ENCODE data around the gene OXLD1. TPM values are rescaled to one million over a fixed set of nuclear protein-coding genes. Genes with fewer than 3 reads are reported as not detected.

OXLD1 gene
- total RNA-seq, 1 donor from 2014 or later: 10.4 TPM

DNA sequence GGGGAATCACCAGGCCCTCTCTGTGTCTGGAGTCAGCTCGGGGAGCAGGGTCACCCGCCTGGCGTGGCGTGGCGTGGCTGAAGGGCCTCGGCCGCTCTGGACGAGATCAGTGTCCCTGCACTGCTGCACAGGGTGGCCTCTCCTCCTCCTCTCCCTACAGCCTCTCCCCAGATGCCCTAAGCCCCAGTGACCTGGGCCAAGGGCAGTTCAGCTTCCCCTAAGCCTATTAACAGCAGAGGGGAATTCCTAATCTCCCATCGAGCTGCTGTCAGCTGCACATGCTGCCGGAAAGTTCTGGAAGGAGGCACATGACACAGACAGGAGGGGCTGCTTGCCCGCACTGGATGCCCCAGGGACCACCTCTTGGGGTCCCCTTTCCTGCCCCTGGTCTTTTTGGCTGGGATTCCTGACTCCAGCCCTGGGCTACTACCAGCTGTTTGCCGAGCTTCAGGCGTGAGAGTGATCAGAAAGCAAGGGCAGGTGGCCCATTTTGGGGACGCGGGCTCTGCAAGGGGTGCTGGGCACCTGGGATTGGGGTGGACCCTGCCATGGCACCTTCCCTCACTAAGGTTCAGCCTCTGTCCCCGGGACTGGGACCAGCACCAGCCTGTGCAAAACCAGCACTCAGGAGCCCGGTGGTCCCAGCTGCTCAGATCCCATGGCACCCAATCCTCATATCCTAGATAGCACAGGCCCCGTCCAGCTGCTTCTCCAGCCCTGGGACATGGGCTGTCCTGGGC, 10.9 kb downstream of the OXLD1 start:
- no peak overlapping the region for H3K4me3 ChIP-seq (ENCODE audit: low read length in 3 of 3)
- H3K9me3 ChIP-seq (ENCODE audit: control insufficient read depth in 3 of 3, low read length in 3 of 3): no peaks in the 10 kb centered on the region
- no peak overlapping the region for H3K27ac ChIP-seq (ENCODE audit: low read depth, low read length)
- peaks cover 0 to 5% (median 3%) of the 10 kb centered on the region in 3 donors for H3K4me1 ChIP-seq (ENCODE audit: control insufficient read depth in 3 of 3, insufficient read depth in 3 of 3, low read length in 3 of 3)
- no peaks in the 10 kb centered on the region for H3K36me3 ChIP-seq (ENCODE audit: control insufficient read depth in 3 of 3, insufficient read depth in 3 of 3, low read length in 3 of 3)
- peaks cover 8 to 17% (median 11%) of the 10 kb centered on the region in 3 donors for H3K27me3 ChIP-seq (ENCODE audit: control insufficient read depth in 3 of 3, insufficient read depth in 3 of 3, low read length in 3 of 3)
- no peak overlapping the region for H3K9ac ChIP-seq (ENCODE audit: low read depth in 1 of 3, low read length in 3 of 3)

DNA sequence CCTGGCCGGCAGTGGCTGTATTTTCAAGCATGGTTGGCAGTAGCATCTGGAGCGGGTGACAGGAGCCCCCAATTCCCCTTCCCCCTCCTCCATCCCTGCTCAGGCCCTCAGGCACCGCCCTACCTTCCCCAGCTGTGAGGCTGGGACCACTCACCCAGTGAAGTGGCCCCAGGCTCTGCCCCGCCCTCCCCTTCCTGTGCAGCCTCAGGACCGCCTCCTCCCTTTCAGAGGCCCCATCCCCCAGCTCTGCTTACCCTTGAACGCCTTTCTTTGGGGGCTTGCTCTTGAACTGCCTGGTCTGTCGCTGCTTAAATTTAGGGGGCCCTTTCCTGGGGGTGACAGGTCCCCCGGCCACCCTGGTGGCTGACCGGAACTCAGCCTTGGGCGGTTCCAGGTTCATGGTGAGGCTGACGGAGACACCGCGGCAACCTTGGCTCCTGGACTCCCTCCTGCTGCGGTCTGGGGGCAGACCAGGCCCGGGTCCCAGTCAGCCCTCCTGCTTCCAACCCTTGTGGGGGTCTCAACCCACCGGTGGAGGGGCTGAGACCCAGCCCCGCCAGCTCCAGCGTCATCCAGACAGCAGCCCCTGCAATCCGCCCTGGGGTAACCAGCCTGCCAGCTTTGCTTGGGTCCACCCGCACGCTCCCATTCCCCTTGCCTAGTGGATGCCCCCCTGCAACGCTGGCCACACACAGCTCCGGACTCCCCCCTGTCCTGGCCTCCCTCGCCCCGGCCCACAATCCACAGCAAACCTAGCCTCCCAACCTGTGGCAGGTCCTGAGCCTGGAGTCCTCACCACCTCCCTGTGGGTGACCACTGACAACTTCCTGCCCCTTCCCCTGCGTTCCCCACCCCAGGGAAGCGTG, 13.3 kb downstream of the OXLD1 start:
- Histone ChIP-seq H3K4me1 (ENCODE audit: control insufficient read depth in 3 of 3, insufficient read depth in 3 of 3, low read length in 3 of 3) (peaks cover 0 to 5% (median 3%) of the 10 kb centered on the region in 3 donors), H3K9ac (ENCODE audit: low read depth in 1 of 3, low read length in 3 of 3) (no peak overlapping the region), H3K4me3 (ENCODE audit: low read length in 3 of 3) (no peak overlapping the region), H3K9me3 (ENCODE audit: control insufficient read depth in 3 of 3, low read length in 3 of 3) (peaks cover 0 to 4% (median 0%) of the 10 kb centered on the region in 3 donors), H3K27ac (ENCODE audit: low read depth, low read length) (no peak overlapping the region), H3K27me3 (ENCODE audit: control insufficient read depth in 3 of 3, insufficient read depth in 3 of 3, low read length in 3 of 3) (peaks cover 20 to 33% (median 26%) of the 10 kb centered on the region in 3 donors), H3K36me3 (ENCODE audit: control insufficient read depth in 3 of 3, insufficient read depth in 3 of 3, low read length in 3 of 3) (no peaks in the 10 kb centered on the region)

DNA sequence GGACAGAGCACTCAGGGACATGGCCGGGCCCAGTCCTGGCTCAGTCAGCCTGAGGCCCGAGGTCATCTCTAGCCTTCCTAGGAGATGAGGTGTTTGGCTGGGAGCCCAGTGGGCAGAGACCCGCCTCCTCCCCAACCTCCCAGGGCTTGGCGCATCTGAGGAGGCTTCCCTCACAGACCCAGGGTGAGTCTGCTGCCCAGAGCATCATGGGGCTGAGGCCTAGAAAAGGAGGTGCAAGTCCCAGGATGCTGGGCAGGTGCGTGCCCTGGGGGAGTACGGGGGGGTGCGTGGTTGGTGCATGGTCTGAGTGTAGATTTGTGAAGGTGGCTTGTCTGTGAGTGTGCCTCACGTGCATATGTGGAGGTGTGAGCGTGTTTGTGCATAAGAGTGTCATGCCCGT, 14.7 kb downstream of the OXLD1 start:
- H3K27ac ChIP-seq (ENCODE audit: low read depth, low read length): no peak overlapping the region
- no peaks in the 10 kb centered on the region for H3K36me3 ChIP-seq (ENCODE audit: control insufficient read depth in 3 of 3, insufficient read depth in 3 of 3, low read length in 3 of 3)
- no peak overlapping the region for H3K4me3 ChIP-seq (ENCODE audit: low read length in 3 of 3)
- H3K9ac ChIP-seq (ENCODE audit: low read depth in 1 of 3, low read length in 3 of 3): no peak overlapping the region
- peaks cover 32 to 46% (median 39%) of the 10 kb centered on the region in 3 donors for H3K27me3 ChIP-seq (ENCODE audit: control insufficient read depth in 3 of 3, insufficient read depth in 3 of 3, low read length in 3 of 3)
- H3K9me3 ChIP-seq (ENCODE audit: control insufficient read depth in 3 of 3, low read length in 3 of 3): peaks cover 0 to 4% (median 0%) of the 10 kb centered on the region in 3 donors
- H3K4me1 ChIP-seq (ENCODE audit: control insufficient read depth in 3 of 3, insufficient read depth in 3 of 3, low read length in 3 of 3): peaks cover 0 to 5% (median 3%) of the 10 kb centered on the region in 3 donors

DNA sequence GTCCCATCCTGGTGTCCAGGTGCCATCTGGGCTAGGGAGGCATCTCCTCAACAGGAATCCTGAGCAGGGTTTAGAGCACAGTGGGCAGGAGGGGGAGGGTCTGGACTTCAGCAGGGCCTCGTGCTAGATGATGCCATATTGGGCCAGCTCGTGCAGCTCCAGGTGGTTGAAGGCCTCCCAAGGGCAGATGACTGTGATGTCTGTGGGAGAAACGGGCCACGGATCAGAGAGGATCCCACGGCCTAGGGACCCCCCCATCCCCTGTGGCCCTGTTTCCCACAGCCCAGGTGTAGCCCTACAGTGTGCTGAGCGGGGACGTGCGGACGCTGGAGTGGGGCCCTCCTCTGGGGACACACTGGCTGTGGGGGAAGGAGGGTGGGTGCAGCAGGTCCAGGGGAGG, 15.5 kb downstream of the OXLD1 start:
- no peak overlapping the region for H3K9ac ChIP-seq (ENCODE audit: low read depth in 1 of 3, low read length in 3 of 3)
- peaks cover 0 to 4% (median 0%) of the 10 kb centered on the region in 3 donors for H3K9me3 ChIP-seq (ENCODE audit: control insufficient read depth in 3 of 3, low read length in 3 of 3)
- H3K27me3 ChIP-seq (ENCODE audit: control insufficient read depth in 3 of 3, insufficient read depth in 3 of 3, low read length in 3 of 3): peaks cover 34 to 46% (median 39%) of the 10 kb centered on the region in 3 donors
- no peak overlapping the region for H3K27ac ChIP-seq (ENCODE audit: low read depth, low read length)
- H3K4me1 ChIP-seq (ENCODE audit: control insufficient read depth in 3 of 3, insufficient read depth in 3 of 3, low read length in 3 of 3): peaks cover 0 to 4% (median under 1%) of the 10 kb centered on the region in 3 donors
- no peaks in the 10 kb centered on the region for H3K36me3 ChIP-seq (ENCODE audit: control insufficient read depth in 3 of 3, insufficient read depth in 3 of 3, low read length in 3 of 3)
- no peak overlapping the region for H3K4me3 ChIP-seq (ENCODE audit: low read length in 3 of 3)

DNA sequence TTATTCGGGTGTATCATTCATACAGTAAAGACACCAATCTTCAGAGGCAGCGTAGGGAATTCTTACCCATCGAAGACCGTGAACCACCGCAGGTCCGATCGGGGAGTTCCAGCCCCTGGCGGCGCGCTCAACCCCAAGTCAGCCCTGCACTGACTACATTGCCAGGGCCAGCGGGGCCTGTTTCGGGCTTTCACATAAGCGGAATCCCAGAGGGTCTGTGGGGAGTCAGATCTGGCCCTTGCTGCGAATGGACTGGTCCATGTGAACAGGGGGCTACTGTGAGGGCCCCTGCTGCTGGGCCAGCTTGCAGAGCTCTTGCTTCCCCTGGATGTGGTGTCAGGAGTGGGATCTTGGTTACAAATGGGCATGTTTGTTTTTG, 17.7 kb downstream of the OXLD1 start:
- H3K27ac ChIP-seq (ENCODE audit: low read depth, low read length): no peak overlapping the region
- no peak overlapping the region for H3K4me3 ChIP-seq (ENCODE audit: low read length in 3 of 3)
- H3K9me3 ChIP-seq (ENCODE audit: control insufficient read depth in 3 of 3, low read length in 3 of 3): peaks cover 0 to 4% (median 0%) of the 10 kb centered on the region in 3 donors
- H3K9ac ChIP-seq (ENCODE audit: low read depth in 1 of 3, low read length in 3 of 3): no peak overlapping the region
- no peaks in the 10 kb centered on the region for H3K36me3 ChIP-seq (ENCODE audit: control insufficient read depth in 3 of 3, insufficient read depth in 3 of 3, low read length in 3 of 3)
- H3K27me3 ChIP-seq (ENCODE audit: control insufficient read depth in 3 of 3, insufficient read depth in 3 of 3, low read length in 3 of 3): peaks cover 31 to 43% (median 39%) of the 10 kb centered on the region in 3 donors
- no peaks in the 10 kb centered on the region for H3K4me1 ChIP-seq (ENCODE audit: control insufficient read depth in 3 of 3, insufficient read depth in 3 of 3, low read length in 3 of 3)

DNA sequence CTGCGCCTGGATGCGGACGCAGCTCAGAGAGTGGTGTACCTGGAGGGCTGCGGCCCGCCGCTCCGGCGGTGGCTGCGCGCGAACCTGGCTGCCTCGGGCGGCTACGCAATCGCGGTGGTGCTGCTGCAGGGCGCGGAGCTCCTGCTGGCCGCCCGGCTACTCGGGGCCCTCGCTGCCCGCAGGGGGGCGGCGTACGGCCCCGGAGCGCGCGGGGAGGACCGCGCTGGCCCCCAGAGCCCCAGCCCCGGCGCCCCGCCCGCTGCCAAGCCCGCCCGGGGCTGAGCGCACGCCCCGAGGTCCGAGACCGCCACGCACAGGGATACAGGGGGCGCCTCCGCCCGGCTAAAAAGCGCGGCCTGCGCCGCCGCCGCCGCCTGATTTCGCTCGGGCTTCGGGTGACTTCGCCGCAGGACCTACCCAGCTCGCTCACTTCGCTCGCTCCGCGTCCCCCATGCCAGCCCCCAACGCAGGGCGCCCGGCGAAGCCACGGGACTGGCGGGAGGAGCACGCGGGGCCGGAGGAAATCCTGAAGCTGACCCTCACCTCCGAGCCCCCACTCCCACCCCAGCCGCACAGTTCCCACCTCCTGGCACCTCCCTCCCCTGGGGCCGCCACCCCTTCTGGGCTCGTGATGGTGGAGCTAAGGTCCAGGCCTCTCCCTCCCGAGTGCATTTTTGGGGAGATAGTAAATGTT, 18.2 kb downstream of the OXLD1 start:
- no peak overlapping the region for H3K4me3 ChIP-seq (ENCODE audit: low read length in 3 of 3)
- no peak overlapping the region for H3K27ac ChIP-seq (ENCODE audit: low read depth, low read length)

DNA sequence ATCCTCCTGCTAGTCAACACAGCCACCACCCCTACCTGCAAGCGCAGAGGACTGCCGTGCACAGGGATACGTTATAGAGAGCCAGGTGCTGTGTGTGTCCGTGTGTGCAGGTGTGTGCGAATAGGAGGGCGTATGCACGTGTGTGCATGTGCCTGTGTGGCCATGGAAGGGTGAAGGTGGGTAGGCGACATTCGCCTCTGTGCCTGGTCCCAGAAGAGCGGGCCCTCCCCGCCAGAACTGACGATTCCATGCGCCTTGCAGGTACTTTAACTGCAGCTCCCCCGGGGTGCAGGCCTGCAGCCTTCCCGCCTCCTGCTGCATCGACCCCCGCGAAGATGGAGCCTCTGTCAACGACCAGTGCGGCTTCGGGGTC, 18.8 kb downstream of the OXLD1 start:
- Histone ChIP-seq H3K4me1 (ENCODE audit: control insufficient read depth in 3 of 3, insufficient read depth in 3 of 3, low read length in 3 of 3) (no peaks in the 10 kb centered on the region), H3K9ac (ENCODE audit: low read depth in 1 of 3, low read length in 3 of 3) (no peak overlapping the region), H3K27ac (ENCODE audit: low read depth, low read length) (no peak overlapping the region), H3K9me3 (ENCODE audit: control insufficient read depth in 3 of 3, low read length in 3 of 3) (peaks cover 0 to 4% (median 0%) of the 10 kb centered on the region in 3 donors), H3K27me3 (ENCODE audit: control insufficient read depth in 3 of 3, insufficient read depth in 3 of 3, low read length in 3 of 3) (peaks cover 31 to 39% (median 36%) of the 10 kb centered on the region in 3 donors), H3K36me3 (ENCODE audit: control insufficient read depth in 3 of 3, insufficient read depth in 3 of 3, low read length in 3 of 3) (no peaks in the 10 kb centered on the region), H3K4me3 (ENCODE audit: low read length in 3 of 3) (no peak overlapping the region)

More for the DNA sequence above, 18.2 kb downstream of the OXLD1 start:
- peaks cover 31 to 39% (median 38%) of the 10 kb centered on the region in 3 donors for H3K27me3 ChIP-seq (ENCODE audit: control insufficient read depth in 3 of 3, insufficient read depth in 3 of 3, low read length in 3 of 3)
- H3K4me1 ChIP-seq (ENCODE audit: control insufficient read depth in 3 of 3, insufficient read depth in 3 of 3, low read length in 3 of 3): no peaks in the 10 kb centered on the region
- no peaks in the 10 kb centered on the region for H3K36me3 ChIP-seq (ENCODE audit: control insufficient read depth in 3 of 3, insufficient read depth in 3 of 3, low read length in 3 of 3)
- H3K9ac ChIP-seq (ENCODE audit: low read depth in 1 of 3, low read length in 3 of 3): no peak overlapping the region
- peaks cover 0 to 4% (median 0%) of the 10 kb centered on the region in 3 donors for H3K9me3 ChIP-seq (ENCODE audit: control insufficient read depth in 3 of 3, low read length in 3 of 3)

DNA sequence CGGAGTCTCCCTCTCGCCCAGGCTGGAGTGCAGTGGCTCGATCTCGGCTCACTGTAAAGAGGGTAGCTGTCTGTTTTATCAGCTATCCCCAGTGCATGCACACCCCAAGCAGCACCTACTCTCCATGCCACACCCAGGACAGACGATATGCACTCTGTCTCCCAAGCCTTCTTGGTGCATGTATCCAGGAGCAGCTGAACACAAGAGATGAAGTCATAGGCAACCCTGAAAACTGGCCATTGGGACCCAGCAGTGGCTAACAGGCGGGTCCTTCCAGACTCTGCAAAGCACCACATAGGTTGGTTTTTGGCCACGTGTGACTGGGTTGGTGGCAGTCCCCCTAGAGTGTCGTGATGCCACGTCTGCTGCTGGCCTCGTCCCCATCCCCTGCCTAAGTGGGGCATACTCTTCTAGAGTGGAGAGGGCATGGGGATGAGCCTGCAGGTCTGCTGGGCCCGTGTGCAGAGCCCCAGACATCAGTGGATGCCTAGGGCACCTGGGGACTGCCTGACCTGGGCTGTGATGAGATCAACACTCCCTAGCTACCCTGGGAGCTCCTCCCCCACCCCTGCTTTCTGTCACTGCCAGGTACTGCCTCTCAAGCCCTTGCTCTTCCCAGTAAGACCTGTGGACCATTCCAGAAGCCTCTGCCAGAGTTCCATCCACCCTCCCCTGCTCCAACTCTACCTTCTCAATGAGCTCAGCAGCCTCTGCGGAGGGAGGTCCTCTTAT, 19.4 kb downstream of the OXLD1 start:
- Histone ChIP-seq H3K27ac (ENCODE audit: low read depth, low read length) (no peak overlapping the region), H3K9ac (ENCODE audit: low read depth in 1 of 3, low read length in 3 of 3) (no peak overlapping the region), H3K4me3 (ENCODE audit: low read length in 3 of 3) (no peak overlapping the region), H3K27me3 (ENCODE audit: control insufficient read depth in 3 of 3, insufficient read depth in 3 of 3, low read length in 3 of 3) (peaks cover 31 to 39% (median 36%) of the 10 kb centered on the region in 3 donors), H3K36me3 (ENCODE audit: control insufficient read depth in 3 of 3, insufficient read depth in 3 of 3, low read length in 3 of 3) (no peaks in the 10 kb centered on the region), H3K4me1 (ENCODE audit: control insufficient read depth in 3 of 3, insufficient read depth in 3 of 3, low read length in 3 of 3) (no peaks in the 10 kb centered on the region), H3K9me3 (ENCODE audit: control insufficient read depth in 3 of 3, low read length in 3 of 3) (peaks cover 0 to 4% (median 0%) of the 10 kb centered on the region in 3 donors)
